Sigmoid colon (tissue), 7 donors: ENCODE results near the gene LGR6. TPM values are rescaled to one million over a fixed set of nuclear protein-coding genes. Genes with fewer than 3 reads are reported as not detected.

Experiments
- DNase-seq: peaks from one replicate; pipeline ENCODE4 v3.0.0-alpha.2; 2019
- H3K27ac ChIP-seq, 4 donors: fragments of 200-600 bp; sonication (generic); one replicate each; pipeline ENCODE4 v1.5.1; 2016 to 2019; ENCODE audit warnings: mild to moderate bottlenecking in 1 of 4
- H3K27me3 ChIP-seq, 3 donors: fragments of 200-600 bp; sonication (generic); one replicate each; pipeline ENCODE4 v1.5.1; 2019; ENCODE audit warnings: mild to moderate bottlenecking in 1 of 3
- H3K36me3 ChIP-seq, 4 donors: fragments of 200-600 bp; sonication (generic); one replicate each; pipeline ENCODE4 v1.5.1; 2016 to 2019
- H3K4me1 ChIP-seq, 4 donors: fragments of 200-600 bp; sonication (generic); one replicate each; pipeline ENCODE4 v1.5.1; 2017 to 2019
- H3K4me3 ChIP-seq, 4 donors: fragments of 200-600 bp; sonication (generic); one replicate each; pipeline ENCODE4 v1.5.1; 2017 to 2019; ENCODE audit warnings: mild to moderate bottlenecking in 2 of 4, moderate library complexity in 1 of 4
- H3K9me3 ChIP-seq, 4 donors: fragments of 200-600 bp in 3 of 4; sonication (generic) in 3 of 4; one replicate each; pipeline versions ENCODE4 v1.5.1 to v1.6.1; 2013 to 2019
- CTCF ChIP-seq, 4 experiments: fragments of 450-650 bp in 3 of 4; fragments of 200-600 bp in 1 of 4; IDR thresholded peaks; one replicate each; pipeline ENCODE4 v1.5.1; 2016 to 2019; ENCODE audit warnings: antibody characterized with exemption in 4 of 4, mild to moderate bottlenecking in 3 of 4, moderate library complexity in 2 of 4
- EP300 ChIP-seq, 4 donors: sonication (generic); formaldehyde crosslinking; IDR thresholded peaks; one replicate each; pipeline ENCODE4 v1.6.1; 2017; ENCODE audit warnings: antibody characterized with exemption in 4 of 4
- POLR2A ChIP-seq, 2 donors: fragments of 450-650 bp; IDR thresholded peaks; one replicate each; pipeline ENCODE4 v1.6.1; 2016; ENCODE audit warnings: antibody characterized with exemption in 2 of 2, mild to moderate bottlenecking in 2 of 2, moderate library complexity in 2 of 2
- POLR2AphosphoS5 ChIP-seq, 4 donors: sonication (generic); formaldehyde crosslinking; IDR thresholded peaks; one replicate each; pipeline ENCODE4 v1.6.1; 2017; ENCODE audit warnings: antibody characterized with exemption in 4 of 4
- WGBS, 2 donors: extraction: QIAGEN DNeasy Blood & Tissue Kit; methylation state at CpG; one replicate each; pipeline ENCODE4 v1.1.7; 2013; 5-methylcytosine and 5-hydroxymethylcytosine counted together
- intact Hi-C: fragments of 100-400 bp; cut with DNase I; formaldehyde crosslinking; loops from one replicate; pipeline ENCODE4 v1.15.1; 2023
- polyA plus RNA-seq, 3 donors: library from polyadenylated mRNA; stranded (reverse); fragments of 200-250 nt; gene quantifications; one replicate each; pipeline ENCODE4 v1.2.3, GENCODE V29; 2013
- total RNA-seq, 4 donors: library from RNA; depleted of rRNA; stranded (reverse); fragments of >200 nt; gene quantifications; one replicate each; pipeline ENCODE4 v1.1.0, GENCODE V29; 2016
- donor health status: healthy with polysubstance abuse.
- donor health status: Bipolar disorder and iron deficiency.
- donor health status: healthy.

Gene LGR6
- total and polyA plus RNA-seq, 7 donors, result 0.14 to 1.0 (median 0.28) TPM; not detected in 4

GRCh38 chr1:202248861-202249260 lies 55.3 kb downstream of the LGR6 start:
- H3K9me3 ChIP-seq, result no peaks in the 10 kb centered on the region
- no peaks in the 10 kb centered on the region for H3K4me1 ChIP-seq
- WGBS, 2 donors, result 92 to 93% methylated on average over 6 of the region's 6 CpGs
- peak; percentile 4 for DNase-seq
- H3K36me3 ChIP-seq, result no peaks in the 10 kb centered on the region
- intact Hi-C loops, result no loop called here
- TF ChIP-seq POLR2AphosphoS5 (IDR thresholded peaks at IDR 0.05), result no peak
- no peak for TF ChIP-seq POLR2A (IDR thresholded peaks at IDR 0.05)
- no peak for TF ChIP-seq CTCF (IDR thresholded peaks at IDR 0.05)
- TF ChIP-seq EP300 (IDR thresholded peaks at IDR 0.05), result no peak
- peaks cover 0 to 5% (median 0%) of the 10 kb centered on the region in 3 donors for H3K27me3 ChIP-seq
- H3K4me3 ChIP-seq, result no peak overlapping the region
- H3K27ac ChIP-seq, result no peak overlapping the region

GRCh38 chr1:202249436-202249835 lies 55.8 kb downstream of the LGR6 start:
- 76 to 81% methylated on average over 6 of the region's 6 CpGs for WGBS, 2 donors
- Histone ChIP-seq H3K27me3 (peaks cover 0 to 5% (median 0%) of the 10 kb centered on the region in 3 donors), H3K36me3 (no peaks in the 10 kb centered on the region), H3K9me3 (no peaks in the 10 kb centered on the region), H3K27ac (no peak overlapping the region), H3K4me1 (no peaks in the 10 kb centered on the region), H3K4me3 (no peak overlapping the region)
- no peak for TF ChIP-seq POLR2AphosphoS5 (IDR thresholded peaks at IDR 0.05)
- TF ChIP-seq POLR2A (IDR thresholded peaks at IDR 0.05), result no peak
- no peak for TF ChIP-seq EP300 (IDR thresholded peaks at IDR 0.05)
- TF ChIP-seq CTCF (IDR thresholded peaks at IDR 0.05), result no peak
- intact Hi-C loops, result no loop called here
- DNase-seq, result peak; percentile 28

GRCh38 chr1:202249846-202250245 lies 56.2 kb downstream of the LGR6 start:
- WGBS, 2 donors, result 72 to 80% methylated on average over 2 of the region's 2 CpGs
- Histone ChIP-seq H3K27me3 (peaks cover 0 to 5% (median 0%) of the 10 kb centered on the region in 3 donors), H3K9me3 (no peaks in the 10 kb centered on the region), H3K4me3 (no peak overlapping the region), H3K36me3 (no peaks in the 10 kb centered on the region), H3K4me1 (no peaks in the 10 kb centered on the region), H3K27ac (no peak overlapping the region)
- TF ChIP-seq CTCF (IDR thresholded peaks at IDR 0.05) (no peak), POLR2AphosphoS5 (IDR thresholded peaks at IDR 0.05) (no peak), EP300 (IDR thresholded peaks at IDR 0.05) (no peak), POLR2A (IDR thresholded peaks at IDR 0.05) (no peak)
- intact Hi-C loops, result no loop called here
- no peak for DNase-seq

GRCh38 chr1:202250982-202251381 lies 57.4 kb downstream of the LGR6 start:
- Histone ChIP-seq H3K36me3 (no peaks in the 10 kb centered on the region), H3K27me3 (peaks cover 0 to 5% (median 0%) of the 10 kb centered on the region in 3 donors), H3K4me3 (no peak overlapping the region), H3K9me3 (no peaks in the 10 kb centered on the region), H3K4me1 (no peaks in the 10 kb centered on the region), H3K27ac (no peak overlapping the region)
- intact Hi-C loops, result no loop called here
- WGBS, 2 donors, result 80 to 94% methylated on average over 10 of the region's 10 CpGs
- peak; percentile 12 for DNase-seq
- TF ChIP-seq EP300 (IDR thresholded peaks at IDR 0.05) (no peak), CTCF (IDR thresholded peaks at IDR 0.05) (no peak), POLR2A (IDR thresholded peaks at IDR 0.05) (no peak), POLR2AphosphoS5 (IDR thresholded peaks at IDR 0.05) (no peak)
